Loucy (cell line): ENCODE data around the gene CNTFR.

ENCODE experiments used
- CTCF ChIP-seq: fragments of 200-600 bp; sonication (generic); conservative IDR thresholded peaks from 2 replicates; pipeline ENCODE4 v1.5.1; 2014; ENCODE audit warnings: mild to moderate bottlenecking, antibody characterized with exemption, low read length
- EZH2phosphoT487 ChIP-seq: fragments of 200-600 bp; IDR thresholded peaks from 2 replicates; pipeline ENCODE4 v1.6.1; 2018; ENCODE audit warnings: antibody characterized with exemption, mild to moderate bottlenecking, moderate library complexity, borderline replicate concordance

GRCh38 chr9:34634551-34635248 lies 45.2 kb upstream of the CNTFR start:
- TF ChIP-seq CTCF (no peak), EZH2phosphoT487 (no peak)
